Loucy (cell line): ENCODE results near the gene NPIPA7.
"Not testable (repeated sequence)": the region's sequence is repeated elsewhere in the genome, so short reads cannot be mapped to it uniquely, and the experiment has no call there.

Source experiments
- EZH2phosphoT487 ChIP-seq: fragments of 200-600 bp; IDR thresholded peaks from 2 replicates; pipeline ENCODE4 v1.6.1; 2018; ENCODE audit warnings: antibody characterized with exemption, mild to moderate bottlenecking, moderate library complexity, borderline replicate concordance
- TF ChIP-seq, protein P1 (sequence below): fragments of 200-600 bp; sonication (generic); conservative IDR thresholded peaks from 2 replicates; pipeline ENCODE4 v1.5.1; 2014; ENCODE audit warnings: mild to moderate bottlenecking, antibody characterized with exemption, low read length

DNA sequence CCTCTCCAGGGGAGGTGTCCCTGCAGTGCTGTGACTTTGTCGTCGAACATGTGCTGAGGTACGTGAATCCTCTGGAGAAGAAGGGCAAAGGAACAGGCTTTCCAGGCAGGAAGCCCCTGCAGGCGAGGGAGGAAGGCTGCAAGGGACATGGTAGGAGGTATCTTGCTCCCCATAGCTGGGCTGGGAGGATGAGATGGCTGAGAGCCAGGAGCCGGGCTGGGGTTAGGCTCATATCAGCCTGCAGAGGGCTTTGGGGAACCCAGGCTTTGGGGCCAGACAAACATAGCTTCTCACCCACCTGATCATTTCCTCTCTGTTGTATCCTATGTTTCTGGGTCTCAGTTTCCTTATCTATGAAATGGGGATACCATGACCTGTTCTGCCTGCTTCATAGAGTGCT, 26.5 kb downstream of the NPIPA7 start:
- TF ChIP-seq, protein P1, sequence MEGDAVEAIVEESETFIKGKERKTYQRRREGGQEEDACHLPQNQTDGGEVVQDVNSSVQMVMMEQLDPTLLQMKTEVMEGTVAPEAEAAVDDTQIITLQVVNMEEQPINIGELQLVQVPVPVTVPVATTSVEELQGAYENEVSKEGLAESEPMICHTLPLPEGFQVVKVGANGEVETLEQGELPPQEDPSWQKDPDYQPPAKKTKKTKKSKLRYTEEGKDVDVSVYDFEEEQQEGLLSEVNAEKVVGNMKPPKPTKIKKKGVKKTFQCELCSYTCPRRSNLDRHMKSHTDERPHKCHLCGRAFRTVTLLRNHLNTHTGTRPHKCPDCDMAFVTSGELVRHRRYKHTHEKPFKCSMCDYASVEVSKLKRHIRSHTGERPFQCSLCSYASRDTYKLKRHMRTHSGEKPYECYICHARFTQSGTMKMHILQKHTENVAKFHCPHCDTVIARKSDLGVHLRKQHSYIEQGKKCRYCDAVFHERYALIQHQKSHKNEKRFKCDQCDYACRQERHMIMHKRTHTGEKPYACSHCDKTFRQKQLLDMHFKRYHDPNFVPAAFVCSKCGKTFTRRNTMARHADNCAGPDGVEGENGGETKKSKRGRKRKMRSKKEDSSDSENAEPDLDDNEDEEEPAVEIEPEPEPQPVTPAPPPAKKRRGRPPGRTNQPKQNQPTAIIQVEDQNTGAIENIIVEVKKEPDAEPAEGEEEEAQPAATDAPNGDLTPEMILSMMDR: not testable (repeated sequence)
- TF ChIP-seq EZH2phosphoT487: not testable (repeated sequence)
